ENCODE measurements around the gene TRPV3.

The TRPV3 gene

GRCh38 chr17:3549610-3550162 lies 7.9 kb downstream of the TRPV3 start:
- Histone ChIP-seq H3K36me3 (replicated peaks; ENCODE audit: low read depth, low read length) (no peaks in the 10 kb centered on the region), H3K27ac (ENCODE audit: low read length) (no peak overlapping the region), H3K4me3 (ENCODE audit: low read length) (no peak overlapping the region)

GRCh38 chr17:3547628-3548027 lies 10.0 kb downstream of the TRPV3 start:
- no peaks in the 10 kb centered on the region for H3K9me3 ChIP-seq (ENCODE audit: insufficient read depth, low read length)
- H3K4me2 ChIP-seq (ENCODE audit: low read length) = no peak overlapping the region
- H3K9ac ChIP-seq (ENCODE audit: low read length) = no peak overlapping the region
- H3K27ac ChIP-seq (ENCODE audit: low read length) = no peak overlapping the region
- H3K36me3 ChIP-seq (replicated peaks; ENCODE audit: low read depth, low read length) = no peaks in the 10 kb centered on the region
- H2AFZ ChIP-seq (ENCODE audit: low read depth, low read length) = no peak overlapping the region
- no peaks in the 10 kb centered on the region for H3K4me1 ChIP-seq (ENCODE audit: low read length)
- H3K4me3 ChIP-seq (ENCODE audit: low read length) = no peak overlapping the region
- TF ChIP-seq EZH2phosphoT487 (IDR thresholded peaks at IDR 0.05; ENCODE audit: low read depth) (no peak), CTCF (IDR thresholded peaks at IDR 0.05; ENCODE audit: low read depth, low read length) (no peak)
- no peaks in the 10 kb centered on the region for H3K27me3 ChIP-seq (ENCODE audit: low read depth, low read length)
- H4K20me1 ChIP-seq (ENCODE audit: insufficient read depth, low read length) = no peaks in the 10 kb centered on the region
- no peaks in the 10 kb centered on the region for H3K79me2 ChIP-seq (ENCODE audit: low read length)

More at GRCh38 chr17:3549610-3550162, 7.9 kb downstream of the TRPV3 start:
- no peak overlapping the region for H3K4me2 ChIP-seq (ENCODE audit: low read length)
- H3K27me3 ChIP-seq (ENCODE audit: low read depth, low read length) = no peaks in the 10 kb centered on the region
- H3K79me2 ChIP-seq (ENCODE audit: low read length) = no peaks in the 10 kb centered on the region
- no peaks in the 10 kb centered on the region for H3K9me3 ChIP-seq (ENCODE audit: insufficient read depth, low read length)
- no peaks in the 10 kb centered on the region for H4K20me1 ChIP-seq (ENCODE audit: insufficient read depth, low read length)
- H3K4me1 ChIP-seq (ENCODE audit: low read length) = no peaks in the 10 kb centered on the region
- TF ChIP-seq CTCF (IDR thresholded peaks at IDR 0.05; ENCODE audit: low read depth, low read length) = no peak
- no peak for TF ChIP-seq EZH2phosphoT487 (IDR thresholded peaks at IDR 0.05; ENCODE audit: low read depth)
- no peak overlapping the region for H3K9ac ChIP-seq (ENCODE audit: low read length)
- no peak overlapping the region for H2AFZ ChIP-seq (ENCODE audit: low read depth, low read length)

- H3K4me3 ChIP-seq (ENCODE audit: low read length) = no peak overlapping the region
- H3K27me3 ChIP-seq (ENCODE audit: low read depth, low read length) = no peaks in the 10 kb centered on the region
- TF ChIP-seq EZH2phosphoT487 (IDR thresholded peaks at IDR 0.05; ENCODE audit: low read depth) = no peak
- TF ChIP-seq CTCF (IDR thresholded peaks at IDR 0.05; ENCODE audit: low read depth, low read length) = no peak
- H3K9ac ChIP-seq (ENCODE audit: low read length) = no peak overlapping the region
- no peaks in the 10 kb centered on the region for H3K79me2 ChIP-seq (ENCODE audit: low read length)
- no peaks in the 10 kb centered on the region for H4K20me1 ChIP-seq (ENCODE audit: insufficient read depth, low read length)
- H3K4me2 ChIP-seq (ENCODE audit: low read length) = no peak overlapping the region
- H3K27ac ChIP-seq (ENCODE audit: low read length) = no peak overlapping the region
- no peaks in the 10 kb centered on the region for H3K36me3 ChIP-seq (replicated peaks; ENCODE audit: low read depth, low read length)
- H2AFZ ChIP-seq (ENCODE audit: low read depth, low read length) = no peak overlapping the region
- H3K9me3 ChIP-seq (ENCODE audit: insufficient read depth, low read length) = no peaks in the 10 kb centered on the region
- H3K4me1 ChIP-seq (ENCODE audit: low read length) = no peaks in the 10 kb centered on the region
These were observed 10.6 kb downstream of the TRPV3 start for GRCh38 chr17:3546997-3547396.

GRCh38 chr17:3546521-3546920 lies 11.1 kb downstream of the TRPV3 start:
- Histone ChIP-seq H4K20me1 (ENCODE audit: insufficient read depth, low read length) (no peaks in the 10 kb centered on the region), H3K36me3 (replicated peaks; ENCODE audit: low read depth, low read length) (no peaks in the 10 kb centered on the region), H3K4me1 (ENCODE audit: low read length) (no peaks in the 10 kb centered on the region), H3K9ac (ENCODE audit: low read length) (no peak overlapping the region), H3K4me3 (ENCODE audit: low read length) (no peak overlapping the region), H3K27ac (ENCODE audit: low read length) (no peak overlapping the region), H3K4me2 (ENCODE audit: low read length) (no peak overlapping the region), H3K9me3 (ENCODE audit: insufficient read depth, low read length) (no peaks in the 10 kb centered on the region), H3K27me3 (ENCODE audit: low read depth, low read length) (no peaks in the 10 kb centered on the region), H2AFZ (ENCODE audit: low read depth, low read length) (no peak overlapping the region), H3K79me2 (ENCODE audit: low read length) (no peaks in the 10 kb centered on the region)
- TF ChIP-seq CTCF (IDR thresholded peaks at IDR 0.05; ENCODE audit: low read depth, low read length) (no peak), EZH2phosphoT487 (IDR thresholded peaks at IDR 0.05; ENCODE audit: low read depth) (no peak)

All from OCI-LY3 (cell line).